KMS-11 (cell line): ENCODE measurements around the gene GSTA5.

Source experiments
- H2AFZ ChIP-seq: fragments of 200-600 bp; sonication (generic); 2 replicates; pipeline ENCODE4 v1.6.1; 2016; ENCODE audit warnings: antibody characterized with exemption, mixed run types, low read depth
- H3K27ac ChIP-seq: fragments of 200-600 bp; sonication (generic); 2 replicates; pipeline ENCODE4 v1.6.1; 2016; ENCODE audit warnings: mild to moderate bottlenecking, mixed run types
- H3K27me3 ChIP-seq: fragments of 200-600 bp; sonication (generic); 2 replicates; pipeline ENCODE4 v1.6.1; 2017; ENCODE audit warnings: mild to moderate bottlenecking, low read depth, mixed run types, moderate library complexity; ENCODE audit not compliant: insufficient read depth
- H3K36me3 ChIP-seq: fragments of 200-600 bp; sonication (generic); 2 replicates; pipeline ENCODE4 v1.6.1; 2017; ENCODE audit warnings: mild to moderate bottlenecking, mixed run types; ENCODE audit not compliant: insufficient read depth
- H3K4me1 ChIP-seq: fragments of 200-600 bp; sonication (generic); 2 replicates; pipeline ENCODE4 v1.6.1; 2016; ENCODE audit warnings: mild to moderate bottlenecking, low read depth, mixed run types; ENCODE audit not compliant: poor library complexity, severe bottlenecking
- H3K4me2 ChIP-seq: fragments of 200-600 bp; sonication (generic); 2 replicates; pipeline ENCODE4 v1.7.0; 2016; ENCODE audit warnings: mild to moderate bottlenecking, mixed run types
- H3K4me3 ChIP-seq: fragments of 200-600 bp; sonication (generic); IDR thresholded peaks from 2 replicates; pipeline ENCODE4 v1.6.1; 2017; ENCODE audit warnings: low read depth, low read length, mixed read lengths; ENCODE audit not compliant: insufficient read depth
- H3K79me2 ChIP-seq: fragments of 200-600 bp; sonication (generic); 2 replicates; pipeline ENCODE4 v1.6.1; 2016; ENCODE audit warnings: low read depth, mixed run types; ENCODE audit not compliant: insufficient read depth
- H3K9ac ChIP-seq: fragments of 200-600 bp; sonication (generic); 2 replicates; pipeline ENCODE4 v1.6.1; 2016; ENCODE audit warnings: mild to moderate bottlenecking, mixed run types
- H4K20me1 ChIP-seq: fragments of 200-600 bp; sonication (generic); 2 replicates; pipeline ENCODE4 v1.6.1; 2016; ENCODE audit warnings: mild to moderate bottlenecking, mixed run types; ENCODE audit not compliant: insufficient read depth
- TF ChIP-seq, protein P1 (sequence below): fragments of 200-600 bp; sonication (generic); conservative IDR thresholded peaks from 2 replicates; pipeline ENCODE4 v1.6.1; 2017; ENCODE audit warnings: low read depth, mild to moderate bottlenecking, antibody characterized with exemption, low read length, moderate library complexity, mixed read lengths

GSTA5 gene

DNA sequence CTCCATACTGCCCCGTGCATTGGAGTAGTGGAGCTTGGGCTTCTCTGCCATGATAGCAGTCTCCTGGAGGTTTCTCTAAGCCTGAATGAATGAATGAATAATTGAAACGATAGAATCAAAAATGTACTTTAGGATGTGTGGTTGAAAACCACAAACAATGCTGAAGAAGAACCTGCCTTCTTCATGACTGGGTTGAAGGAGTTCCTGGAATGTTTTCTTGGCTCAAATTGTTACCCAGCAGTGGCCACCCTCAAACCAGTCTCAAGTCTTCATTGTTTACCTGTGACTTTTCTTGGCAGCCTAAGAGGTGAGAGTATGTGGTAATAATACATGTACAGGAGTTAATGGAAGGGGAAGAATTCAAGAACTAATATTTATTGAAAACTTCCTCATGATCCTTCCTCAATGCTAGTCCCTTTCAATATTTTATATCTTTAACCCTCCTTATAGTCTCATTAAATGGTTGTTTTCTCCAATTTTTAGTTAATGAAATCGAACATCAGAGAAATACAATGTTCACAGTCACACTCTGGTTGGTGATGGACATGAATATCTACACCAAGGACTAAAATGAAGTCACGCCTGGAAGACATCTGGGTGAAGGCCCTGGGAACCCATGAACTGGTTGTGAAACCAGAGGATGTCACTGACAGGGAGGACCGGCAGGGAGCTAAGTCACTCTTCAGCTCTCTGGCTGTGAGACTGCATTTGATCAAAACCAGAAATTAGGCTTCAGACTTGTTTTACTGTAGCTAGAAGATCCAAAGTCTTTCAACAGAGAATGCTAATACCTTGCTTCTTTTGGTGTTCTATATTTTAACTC lies at the start of gene GSTA5:
Gene GSTA5 (minus strand): TSS at position 51 of the 823 bp plus-strand sequence.
- H3K4me3 ChIP-seq: no peak within 1 kb of the TSS
- H3K9ac ChIP-seq: no peak within 1 kb of the TSS
- no peak within 1 kb of the TSS for H3K4me2 ChIP-seq
- no peaks in the 10 kb centered on the region for H3K79me2 ChIP-seq
- H3K27ac ChIP-seq: no peak within 1 kb of the TSS
- H2AFZ ChIP-seq: no peak within 1 kb of the TSS
- H3K36me3 ChIP-seq: no peaks in the 10 kb centered on the region
- 0 out of 2 replicates have a peak, but pooled peaks cover 3% of the 10 kb centered on the region for H3K27me3 ChIP-seq
- H4K20me1 ChIP-seq: no peaks in the 10 kb centered on the region
- TF ChIP-seq, protein P1, sequence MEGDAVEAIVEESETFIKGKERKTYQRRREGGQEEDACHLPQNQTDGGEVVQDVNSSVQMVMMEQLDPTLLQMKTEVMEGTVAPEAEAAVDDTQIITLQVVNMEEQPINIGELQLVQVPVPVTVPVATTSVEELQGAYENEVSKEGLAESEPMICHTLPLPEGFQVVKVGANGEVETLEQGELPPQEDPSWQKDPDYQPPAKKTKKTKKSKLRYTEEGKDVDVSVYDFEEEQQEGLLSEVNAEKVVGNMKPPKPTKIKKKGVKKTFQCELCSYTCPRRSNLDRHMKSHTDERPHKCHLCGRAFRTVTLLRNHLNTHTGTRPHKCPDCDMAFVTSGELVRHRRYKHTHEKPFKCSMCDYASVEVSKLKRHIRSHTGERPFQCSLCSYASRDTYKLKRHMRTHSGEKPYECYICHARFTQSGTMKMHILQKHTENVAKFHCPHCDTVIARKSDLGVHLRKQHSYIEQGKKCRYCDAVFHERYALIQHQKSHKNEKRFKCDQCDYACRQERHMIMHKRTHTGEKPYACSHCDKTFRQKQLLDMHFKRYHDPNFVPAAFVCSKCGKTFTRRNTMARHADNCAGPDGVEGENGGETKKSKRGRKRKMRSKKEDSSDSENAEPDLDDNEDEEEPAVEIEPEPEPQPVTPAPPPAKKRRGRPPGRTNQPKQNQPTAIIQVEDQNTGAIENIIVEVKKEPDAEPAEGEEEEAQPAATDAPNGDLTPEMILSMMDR: no peak
- H3K4me1 ChIP-seq: no peaks in the 10 kb centered on the region

DNA sequence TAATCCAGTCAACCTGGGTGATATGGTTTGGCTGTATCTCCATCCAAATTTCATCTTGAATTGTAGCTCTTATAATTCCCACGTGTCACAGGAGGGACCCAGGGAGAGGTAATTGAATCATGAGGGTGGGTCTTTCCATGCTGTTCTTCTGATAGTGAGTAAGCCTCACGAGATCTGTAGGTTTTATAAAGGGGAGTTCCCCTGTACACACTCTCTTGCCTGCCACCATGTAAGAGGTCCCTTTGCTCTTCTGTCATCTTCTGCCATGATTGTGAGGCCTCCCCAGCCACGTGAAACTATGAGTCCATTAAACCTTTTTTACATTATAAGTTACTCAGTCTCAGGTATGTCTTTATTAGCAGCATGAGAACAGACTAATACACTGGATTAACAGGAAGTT lies 49.4 kb upstream of the GSTA5 start:
- no peak overlapping the region for H3K4me2 ChIP-seq
- TF ChIP-seq, protein P1: no peak

DNA sequence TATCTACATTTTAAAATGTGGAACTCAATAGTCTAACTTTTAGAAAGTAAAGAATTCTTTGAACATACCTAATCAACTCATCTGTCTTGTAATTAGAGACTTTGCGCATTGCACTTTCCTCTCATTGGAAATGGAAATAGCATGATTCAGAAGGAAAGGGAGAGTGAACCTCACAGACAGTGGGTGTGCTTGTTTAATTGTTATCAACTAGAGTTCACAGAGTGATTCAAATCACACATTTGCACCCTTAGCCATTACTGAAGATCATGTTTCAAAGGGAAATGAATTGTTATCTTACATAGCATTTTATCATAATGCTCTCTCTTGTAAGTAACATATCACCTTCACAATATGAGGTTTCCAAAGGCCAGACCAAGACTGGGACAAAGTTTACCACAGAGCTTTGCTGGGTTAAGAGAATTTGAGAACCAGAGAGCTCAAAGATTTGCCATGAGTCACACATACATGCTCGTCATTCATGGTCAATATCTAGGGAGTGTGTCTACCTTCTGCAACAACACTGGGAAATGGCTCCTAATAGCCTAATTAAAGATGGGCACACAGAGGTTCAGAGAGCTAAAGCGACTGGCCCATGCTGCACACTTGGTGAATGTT lies 47.4 kb upstream of the GSTA5 start:
- no peak overlapping the region for H3K27ac ChIP-seq
- no peaks in the 10 kb centered on the region for H3K27me3 ChIP-seq
- no peaks in the 10 kb centered on the region for H3K36me3 ChIP-seq
- no peaks in the 10 kb centered on the region for H3K4me1 ChIP-seq
- TF ChIP-seq, protein P1: no peak
- no peak overlapping the region for H3K9ac ChIP-seq
- H4K20me1 ChIP-seq: no peaks in the 10 kb centered on the region
- no peak overlapping the region for H3K4me3 ChIP-seq
- H3K79me2 ChIP-seq: no peaks in the 10 kb centered on the region
- H3K4me2 ChIP-seq: no peak overlapping the region
- H2AFZ ChIP-seq: no peak overlapping the region

More for the DNA sequence above, 49.4 kb upstream of the GSTA5 start:
- H3K36me3 ChIP-seq: no peaks in the 10 kb centered on the region
- H3K4me3 ChIP-seq: no peak overlapping the region
- no peaks in the 10 kb centered on the region for H4K20me1 ChIP-seq
- H3K27me3 ChIP-seq: no peaks in the 10 kb centered on the region
- H3K4me1 ChIP-seq: no peaks in the 10 kb centered on the region
- no peaks in the 10 kb centered on the region for H3K79me2 ChIP-seq
- H2AFZ ChIP-seq: no peak overlapping the region
- H3K27ac ChIP-seq: no peak overlapping the region
- no peak overlapping the region for H3K9ac ChIP-seq

GRCh38 chr6:52881996-52882841 lies 41.6 kb upstream of the GSTA5 start:
- Histone ChIP-seq H4K20me1 (no peaks in the 10 kb centered on the region), H3K4me2 (peak overlapping the region; percentile 66), H3K27me3 (no peaks in the 10 kb centered on the region; the same call in 1 of the 2 replicates), H3K9ac (peak overlapping the region; percentile 5; the same call in 1 of the 2 replicates), H2AFZ (peak overlapping the region; percentile 77), H3K4me1 (peaks cover 12% of the 10 kb centered on the region), H3K36me3 (no peaks in the 10 kb centered on the region), H3K4me3 (no peak overlapping the region), H3K79me2 (no peaks in the 10 kb centered on the region), H3K27ac (no peak overlapping the region)
- TF ChIP-seq, protein P1: peak; percentile 86
